CD4-positive, alpha-beta T cell (primary cell): ENCODE results near the gene RBM33. TPM values are rescaled to one million over a fixed set of nuclear protein-coding genes. Genes with fewer than 3 reads are reported as not detected.

Source experiments
- ATAC-seq: fragments of 200-7000 bp; cut with Tn5 transposase; one replicate; pipeline ENCODE4 v1.10.0; 2022; ENCODE audit warnings: mild to moderate bottlenecking; ENCODE audit not compliant: poor library complexity
- CTCF ChIA-PET: fragments of 350-600 bp; sonication (Branson Sonifier 250); formaldehyde crosslinking; loops from one replicate; lab custom pipeline; 2021; ENCODE audit warnings: antibody characterized with exemption, inconsistent platforms; lab: Charles Lee
- POLR2A ChIA-PET: fragments of 350-600 bp; sonication (Branson Sonifier 250); formaldehyde crosslinking; loops from one replicate; lab custom pipeline; 2021; ENCODE audit warnings: antibody characterized with exemption, inconsistent platforms; lab: Charles Lee
- DNase-seq, 14 experiments: peaks; one replicate each; pipeline ENCODE4 v3.0.0-alpha.2; 2013 to 2020; ENCODE audit warnings: mixed read lengths in 2 of 14
- H3K27ac ChIP-seq, 2 donors: one replicate each; pipeline versions ENCODE4 v1.5.1 to v1.7.0; 2013; ENCODE audit warnings: low read length in 2 of 2, low read depth in 1 of 2, mild to moderate bottlenecking in 1 of 2
- H3K27me3 ChIP-seq, 2 experiments: 1 replicate in 1 of 2; 2 replicates in 1 of 2; pipeline versions ENCODE4 v1.6.1 to v1.7.0; 2013; ENCODE audit warnings: low read length in 2 of 2, control low read depth in 1 of 2, mild to moderate bottlenecking in 1 of 2, moderate library complexity in 1 of 2; ENCODE audit not compliant: insufficient read depth in 2 of 2, control insufficient read depth in 1 of 2
- H3K36me3 ChIP-seq: one replicate; pipeline ENCODE4 v1.6.1; 2013; ENCODE audit warnings: low read length, control low read depth; ENCODE audit not compliant: insufficient read depth
- H3K4me1 ChIP-seq: one replicate; pipeline ENCODE4 v1.6.1; 2013; ENCODE audit warnings: low read length, control low read depth; ENCODE audit not compliant: insufficient read depth
- H3K4me3 ChIP-seq: one replicate; pipeline ENCODE4 v1.5.1; 2013; ENCODE audit warnings: mild to moderate bottlenecking, low read length, moderate library complexity
- H3K9me3 ChIP-seq, 2 experiments: 1 replicate in 1 of 2; 2 replicates in 1 of 2; pipeline versions ENCODE4 v1.6.1 to v1.7.0; 2013; ENCODE audit warnings: low read length in 2 of 2, mild to moderate bottlenecking in 2 of 2, control low read depth in 1 of 2, moderate library complexity in 1 of 2; ENCODE audit not compliant: control insufficient read depth in 1 of 2, insufficient read depth in 1 of 2
- H3K27ac Mint-ChIP-seq: one replicate; pipeline ENCODE4 v1.8.0; 2020; ENCODE audit warnings: mixed read lengths
- H3K27me3 Mint-ChIP-seq: one replicate; pipeline ENCODE4 v1.8.0; 2021; ENCODE audit warnings: mixed read lengths
- H3K36me3 Mint-ChIP-seq: one replicate; pipeline ENCODE4 v1.8.0; 2021; ENCODE audit warnings: low read depth, mixed read lengths
- H3K4me1 Mint-ChIP-seq: one replicate; pipeline ENCODE4 v1.8.0; 2021; ENCODE audit warnings: low read depth, mixed read lengths
- H3K4me3 Mint-ChIP-seq: one replicate; pipeline ENCODE4 v1.8.0; 2020; ENCODE audit warnings: mild to moderate bottlenecking, mixed read lengths
- H3K9me3 Mint-ChIP-seq: one replicate; pipeline ENCODE4 v1.8.0; 2020; ENCODE audit warnings: mixed read lengths
- intact Hi-C, 2 experiments: fragments of 100-400 bp; cut with DNase I in 1 of 2; cut with micrococcal nuclease in 1 of 2; formaldehyde crosslinking; loops; one replicate each; pipeline versions ENCODE4 v1.15.1 to v1.9.0; 2023 to 2025; cut with DNase I, micrococcal nuclease
- total RNA-seq, 174 experiments: library from RNA in 2 of 174; stranded (reverse) in 2 of 174; gene quantifications; one replicate each; pipeline ENCODE4 v1.2.3 and lab custom pipeline; 2021 to 2026
- TF ChIP-seq, protein P1 (sequence below): fragments of 200-600 bp; IDR thresholded peaks from one replicate; pipeline ENCODE4 v1.8.0; 2022; ENCODE audit warnings: antibody characterized with exemption, mild to moderate bottlenecking

RBM33 gene
- total RNA-seq, 2 experiments from 2014 or later: 178 to 184 TPM

DNA sequence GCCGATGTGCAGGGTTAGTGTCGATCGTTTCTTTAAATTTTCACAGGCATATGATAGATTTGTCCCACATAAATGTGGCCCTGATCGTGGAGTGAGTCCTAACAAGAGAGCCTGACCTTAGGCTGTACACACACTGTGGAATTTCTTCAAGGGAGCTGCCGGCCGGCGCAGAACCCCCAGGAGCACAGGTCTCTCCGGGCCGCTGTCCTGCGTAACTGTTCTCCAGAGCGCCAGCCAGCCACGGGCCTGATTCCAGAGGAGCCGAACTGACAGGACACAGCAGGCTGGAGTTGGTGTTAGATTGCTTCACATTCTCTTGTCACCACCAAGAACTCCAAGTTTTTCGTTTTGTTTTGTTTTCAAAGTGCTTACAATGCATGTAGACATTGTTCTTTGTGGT is 130.5 kb downstream of the RBM33 start:
- no peaks in the 10 kb centered on the region for H3K9me3 ChIP-seq
- no peak overlapping the region for H3K4me3 ChIP-seq
- H3K9me3 Mint-ChIP-seq: no peaks in the 10 kb centered on the region
- no peaks in the 10 kb centered on the region for H3K27me3 Mint-ChIP-seq
- ChIA-PET POLR2A (no interaction called here), CTCF (no interaction called here)
- peaks cover 93% of the 10 kb centered on the region for H3K36me3 ChIP-seq
- no peak overlapping the region for H3K27ac ChIP-seq
- no peaks in the 10 kb centered on the region for H3K4me1 ChIP-seq
- no peak overlapping the region for H3K27ac Mint-ChIP-seq
- TF ChIP-seq, protein P1, sequence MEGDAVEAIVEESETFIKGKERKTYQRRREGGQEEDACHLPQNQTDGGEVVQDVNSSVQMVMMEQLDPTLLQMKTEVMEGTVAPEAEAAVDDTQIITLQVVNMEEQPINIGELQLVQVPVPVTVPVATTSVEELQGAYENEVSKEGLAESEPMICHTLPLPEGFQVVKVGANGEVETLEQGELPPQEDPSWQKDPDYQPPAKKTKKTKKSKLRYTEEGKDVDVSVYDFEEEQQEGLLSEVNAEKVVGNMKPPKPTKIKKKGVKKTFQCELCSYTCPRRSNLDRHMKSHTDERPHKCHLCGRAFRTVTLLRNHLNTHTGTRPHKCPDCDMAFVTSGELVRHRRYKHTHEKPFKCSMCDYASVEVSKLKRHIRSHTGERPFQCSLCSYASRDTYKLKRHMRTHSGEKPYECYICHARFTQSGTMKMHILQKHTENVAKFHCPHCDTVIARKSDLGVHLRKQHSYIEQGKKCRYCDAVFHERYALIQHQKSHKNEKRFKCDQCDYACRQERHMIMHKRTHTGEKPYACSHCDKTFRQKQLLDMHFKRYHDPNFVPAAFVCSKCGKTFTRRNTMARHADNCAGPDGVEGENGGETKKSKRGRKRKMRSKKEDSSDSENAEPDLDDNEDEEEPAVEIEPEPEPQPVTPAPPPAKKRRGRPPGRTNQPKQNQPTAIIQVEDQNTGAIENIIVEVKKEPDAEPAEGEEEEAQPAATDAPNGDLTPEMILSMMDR: no peak
- ATAC-seq (no peak), DNase-seq (no peak)
- no peak overlapping the region for H3K4me3 Mint-ChIP-seq
- H3K27me3 ChIP-seq: no peaks in the 10 kb centered on the region
- no peaks in the 10 kb centered on the region for H3K4me1 Mint-ChIP-seq
- peaks cover 94% of the 10 kb centered on the region for H3K36me3 Mint-ChIP-seq
- intact Hi-C loops: no loop called here

DNA sequence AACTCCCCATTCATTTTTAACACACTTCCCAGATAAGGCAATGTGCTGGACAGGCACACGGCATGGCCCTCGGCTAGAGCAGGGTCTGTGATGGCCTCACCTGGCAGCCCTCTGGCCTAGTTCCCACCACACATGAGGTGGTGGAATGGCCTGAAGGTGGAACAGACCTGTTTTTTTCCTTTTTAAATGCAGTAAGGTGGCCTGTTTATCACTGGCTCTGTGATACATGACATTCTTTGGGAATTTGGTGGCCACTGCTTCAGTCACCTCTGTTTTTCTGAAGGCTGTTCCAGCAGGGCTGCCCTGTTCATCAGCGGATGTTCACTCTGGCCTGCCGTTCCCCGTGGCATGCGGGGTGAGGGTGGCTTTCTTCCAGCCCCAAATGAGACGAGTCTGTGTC is 131.2 kb downstream of the RBM33 start:
- Histone ChIP-seq H3K4me3 (no peak overlapping the region), H3K9me3 (no peaks in the 10 kb centered on the region), H3K4me1 (no peaks in the 10 kb centered on the region), H3K27ac (no peak overlapping the region), H3K27me3 (no peaks in the 10 kb centered on the region), H3K36me3 (peaks cover 93% of the 10 kb centered on the region)
- TF ChIP-seq, protein P1: no peak
- intact Hi-C loops: no loop called here
- no peak overlapping the region for H3K27ac Mint-ChIP-seq
- DNase-seq (no peak), ATAC-seq (no peak)
- H3K9me3 Mint-ChIP-seq: no peaks in the 10 kb centered on the region
- H3K36me3 Mint-ChIP-seq: peaks cover 94% of the 10 kb centered on the region
- no peaks in the 10 kb centered on the region for H3K27me3 Mint-ChIP-seq
- ChIA-PET POLR2A (no interaction called here), CTCF (no interaction called here)
- no peaks in the 10 kb centered on the region for H3K4me1 Mint-ChIP-seq
- no peak overlapping the region for H3K4me3 Mint-ChIP-seq

DNA sequence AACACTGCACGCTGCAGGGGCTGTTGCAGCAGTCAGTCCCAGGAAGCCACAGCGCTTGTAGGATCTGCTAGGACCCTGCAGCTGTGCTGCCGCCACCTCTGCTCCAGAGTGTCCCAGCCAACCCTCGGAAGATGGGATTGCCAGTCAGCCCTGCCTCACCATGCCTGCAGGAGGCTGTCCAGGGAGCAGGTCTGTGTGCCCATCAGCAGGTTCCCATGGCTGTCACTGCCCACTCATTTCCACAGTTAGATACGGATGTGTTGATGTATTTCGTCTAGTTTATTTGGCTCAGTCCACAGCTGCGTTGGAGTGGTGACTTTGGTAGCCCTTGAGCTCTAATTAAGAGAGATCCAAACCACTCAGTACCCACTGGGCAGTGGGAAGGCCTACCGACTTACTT is 132.1 kb downstream of the RBM33 start:
- Mint-ChIP-seq H3K36me3 (peaks cover 95% of the 10 kb centered on the region), H3K4me3 (no peak overlapping the region), H3K4me1 (no peaks in the 10 kb centered on the region), H3K9me3 (no peaks in the 10 kb centered on the region), H3K27me3 (no peaks in the 10 kb centered on the region), H3K27ac (no peak overlapping the region)
- CTCF ChIA-PET: no interaction called here
- no peak overlapping the region for H3K4me3 ChIP-seq
- H3K27me3 ChIP-seq: no peaks in the 10 kb centered on the region
- ATAC-seq: no peak
- intact Hi-C loops: no loop called here
- TF ChIP-seq, protein P1: no peak
- POLR2A ChIA-PET: no interaction called here
- DNase-seq: no peak
- no peaks in the 10 kb centered on the region for H3K9me3 ChIP-seq
- no peaks in the 10 kb centered on the region for H3K4me1 ChIP-seq
- H3K27ac ChIP-seq: no peak overlapping the region
- peaks cover 92% of the 10 kb centered on the region for H3K36me3 ChIP-seq
